IPS DF 6.9 (cell line): ENCODE data around the gene ZNF618.

Source experiments
- DNase-seq: peaks from one replicate; pipeline ENCODE4 v3.0.0-alpha.2; 2013; ENCODE audit warnings: low read depth, low spot score
- H3K27ac ChIP-seq: one replicate; pipeline ENCODE4 v1.5.1; 2013; ENCODE audit warnings: low read length, control low read depth
- H3K27me3 ChIP-seq: 2 replicates; pipeline ENCODE4 v1.6.1; 2013; ENCODE audit warnings: mild to moderate bottlenecking, low read length; ENCODE audit not compliant: control insufficient read depth, insufficient read depth
- H3K36me3 ChIP-seq: 2 replicates; pipeline ENCODE4 v1.6.1; 2013; ENCODE audit warnings: low read length; ENCODE audit not compliant: control insufficient read depth, insufficient read depth
- H3K4me1 ChIP-seq: 2 replicates; pipeline ENCODE4 v1.6.1; 2013; ENCODE audit warnings: low read length; ENCODE audit not compliant: control insufficient read depth, insufficient read depth
- H3K4me3 ChIP-seq: 2 replicates; pipeline ENCODE4 v1.5.1; 2013; ENCODE audit warnings: mild to moderate bottlenecking, low read length
- H3K9me3 ChIP-seq: 2 replicates; pipeline ENCODE4 v1.6.1; 2013; ENCODE audit warnings: low read length, inconsistent platforms; ENCODE audit not compliant: control insufficient read depth, insufficient read depth
- WGBS: extraction: QIAGEN DNeasy Blood & Tissue Kit; methylation state at CpG from one replicate; pipeline ENCODE4 v1.1.7; 2013; ENCODE audit warnings: mixed read lengths, missing lambda C conversion rate; ENCODE audit not compliant: insufficient read length, insufficient coverage; 5-methylcytosine and 5-hydroxymethylcytosine counted together

Gene ZNF618

GRCh38 chr9:113863345-113863744 lies 12.8 kb upstream of the ZNF618 start:
- no peak for DNase-seq
- Histone ChIP-seq H3K4me3 (no peak overlapping the region), H3K27me3 (no peaks in the 10 kb centered on the region), H3K36me3 (no peaks in the 10 kb centered on the region), H3K9me3 (no peaks in the 10 kb centered on the region), H3K27ac (no peak overlapping the region), H3K4me1 (no peaks in the 10 kb centered on the region)
- WGBS = no CpG with 5 or more reads among the region's 2 CpGs

DNA sequence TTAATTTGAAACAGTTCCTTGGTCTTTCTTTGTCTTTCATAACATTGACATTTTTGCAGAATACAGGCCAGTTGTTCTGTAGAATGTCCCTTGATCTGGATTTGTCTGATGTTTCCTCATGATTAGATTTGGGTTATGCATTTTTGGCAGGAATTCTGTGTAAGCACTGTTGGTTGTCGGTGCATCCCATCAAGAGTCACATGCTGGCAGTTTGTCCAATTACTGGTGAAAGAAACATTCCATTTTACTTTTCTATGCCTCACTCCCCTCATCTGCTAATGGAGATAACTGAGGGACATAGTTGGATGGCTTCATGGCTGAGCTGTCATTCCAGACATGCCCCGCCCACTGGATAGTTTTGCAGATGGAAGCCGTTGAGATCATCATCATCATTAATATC lies 7.6 kb upstream of the ZNF618 start:
- no peaks in the 10 kb centered on the region for H3K9me3 ChIP-seq
- H3K4me1 ChIP-seq = peaks cover 2% of the 10 kb centered on the region; the same call in 1 of the 2 replicates
- no CpG with 5 or more reads among the region's 3 CpGs for WGBS
- H3K27me3 ChIP-seq = no peaks in the 10 kb centered on the region
- H3K27ac ChIP-seq = no peak overlapping the region
- no peaks in the 10 kb centered on the region for H3K36me3 ChIP-seq
- no peak overlapping the region for H3K4me3 ChIP-seq
- DNase-seq = no peak

GRCh38 chr9:113872485-113873143 lies 3.5 kb upstream of the ZNF618 start:
- no peak overlapping the region for H3K27ac ChIP-seq
- H3K27me3 ChIP-seq = no peaks in the 10 kb centered on the region
- no peaks in the 10 kb centered on the region for H3K9me3 ChIP-seq
- H3K36me3 ChIP-seq = no peaks in the 10 kb centered on the region
- no peak for DNase-seq
- H3K4me3 ChIP-seq = no peak overlapping the region
- no CpG with 5 or more reads among the region's 10 CpGs for WGBS
- H3K4me1 ChIP-seq = peaks cover 5% of the 10 kb centered on the region

- WGBS = no CpG with 5 or more reads among the region's 5 CpGs
- no peaks in the 10 kb centered on the region for H3K27me3 ChIP-seq
- H3K4me3 ChIP-seq = no peak overlapping the region
- H3K27ac ChIP-seq = no peak overlapping the region
- H3K9me3 ChIP-seq = no peaks in the 10 kb centered on the region
- peaks cover 5% of the 10 kb centered on the region for H3K4me1 ChIP-seq
- no peak for DNase-seq
- H3K36me3 ChIP-seq = no peaks in the 10 kb centered on the region
These were observed 2.7 kb upstream of the ZNF618 start for GRCh38 chr9:113873446-113873845.

GRCh38 chr9:113873926-113874325 lies 2.2 kb upstream of the ZNF618 start:
- H3K27ac ChIP-seq = no peak overlapping the region
- no peaks in the 10 kb centered on the region for H3K9me3 ChIP-seq
- H3K4me1 ChIP-seq = peaks cover 5% of the 10 kb centered on the region
- H3K27me3 ChIP-seq = no peaks in the 10 kb centered on the region
- H3K36me3 ChIP-seq = no peaks in the 10 kb centered on the region
- H3K4me3 ChIP-seq = no peak overlapping the region
- WGBS = no CpG with 5 or more reads among the region's 3 CpGs
- no peak for DNase-seq

GRCh38 chr9:113875459-113876150 lies 504 bp upstream of the ZNF618 start:
- H3K27me3 ChIP-seq = no peaks in the 10 kb centered on the region
- no peaks in the 10 kb centered on the region for H3K9me3 ChIP-seq
- H3K36me3 ChIP-seq = no peaks in the 10 kb centered on the region
- H3K27ac ChIP-seq = no peak overlapping the region
- H3K4me1 ChIP-seq = peaks cover 5% of the 10 kb centered on the region
- H3K4me3 ChIP-seq = peak overlapping the region; percentile 68; the same call in 1 of the 2 replicates
- DNase-seq = no peak
- no CpG with 5 or more reads among the region's 55 CpGs for WGBS

DNA sequence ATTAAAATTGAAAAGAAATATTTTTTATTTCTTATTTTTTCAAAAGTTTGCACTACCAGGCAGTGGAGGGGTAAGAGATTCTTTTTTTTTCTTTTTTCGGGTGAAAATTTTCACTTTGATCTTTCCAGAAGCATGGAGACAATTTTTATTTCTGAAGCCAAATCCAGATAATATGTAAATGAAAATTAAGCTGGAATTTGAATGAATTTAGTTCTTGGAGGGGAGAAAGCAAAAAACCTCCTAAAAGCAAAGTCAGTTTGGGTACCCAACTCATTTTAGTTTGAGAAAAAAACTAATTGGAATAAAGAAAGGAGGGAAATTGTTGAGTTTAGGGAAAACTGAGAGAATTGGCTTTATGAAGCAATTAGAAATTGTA lies 872 bp downstream of the ZNF618 start:
- DNase-seq = no peak
- H3K4me1 ChIP-seq = peaks cover 7% of the 10 kb centered on the region
- no peak overlapping the region for H3K27ac ChIP-seq
- WGBS = no CpG with 5 or more reads among the region's 1 CpG
- H3K9me3 ChIP-seq = no peaks in the 10 kb centered on the region
- H3K36me3 ChIP-seq = no peaks in the 10 kb centered on the region
- H3K4me3 ChIP-seq = no peak overlapping the region; the same call in 1 of the 2 replicates
- H3K27me3 ChIP-seq = no peaks in the 10 kb centered on the region

GRCh38 chr9:113879318-113879717 lies 3.2 kb downstream of the ZNF618 start:
- Histone ChIP-seq H3K4me1 (peaks cover 1% of the 10 kb centered on the region), H3K9me3 (no peaks in the 10 kb centered on the region), H3K27me3 (no peaks in the 10 kb centered on the region), H3K36me3 (no peaks in the 10 kb centered on the region), H3K27ac (no peak overlapping the region), H3K4me3 (no peak overlapping the region)
- DNase-seq = no peak
- WGBS = 100% methylated on average over 1 of the region's 4 CpGs

DNA sequence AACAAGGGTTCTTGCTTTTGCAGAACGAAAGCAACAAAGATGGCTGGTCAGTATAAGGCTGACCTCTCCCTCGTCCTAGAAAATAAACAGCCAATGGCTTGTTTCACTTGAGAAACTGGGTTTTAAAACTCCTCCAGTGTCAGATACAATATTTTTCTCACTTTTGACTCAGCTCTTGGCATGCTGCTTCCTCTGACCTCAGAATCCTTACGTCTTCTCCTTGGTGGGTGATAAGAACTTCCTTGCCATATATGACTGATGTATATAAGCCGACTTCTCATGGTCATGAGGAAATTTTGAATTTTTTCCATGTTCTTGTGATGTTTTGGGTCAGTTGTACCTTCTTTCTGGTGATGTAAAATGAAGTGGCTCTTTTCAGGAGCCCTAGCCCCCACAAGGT lies 3.8 kb downstream of the ZNF618 start:
- DNase-seq = no peak
- Histone ChIP-seq H3K27ac (no peak overlapping the region), H3K9me3 (no peaks in the 10 kb centered on the region), H3K36me3 (no peaks in the 10 kb centered on the region), H3K27me3 (no peaks in the 10 kb centered on the region), H3K4me1 (peaks cover 1% of the 10 kb centered on the region), H3K4me3 (no peak overlapping the region)
- no CpG with 5 or more reads among the region's 4 CpGs for WGBS

DNA sequence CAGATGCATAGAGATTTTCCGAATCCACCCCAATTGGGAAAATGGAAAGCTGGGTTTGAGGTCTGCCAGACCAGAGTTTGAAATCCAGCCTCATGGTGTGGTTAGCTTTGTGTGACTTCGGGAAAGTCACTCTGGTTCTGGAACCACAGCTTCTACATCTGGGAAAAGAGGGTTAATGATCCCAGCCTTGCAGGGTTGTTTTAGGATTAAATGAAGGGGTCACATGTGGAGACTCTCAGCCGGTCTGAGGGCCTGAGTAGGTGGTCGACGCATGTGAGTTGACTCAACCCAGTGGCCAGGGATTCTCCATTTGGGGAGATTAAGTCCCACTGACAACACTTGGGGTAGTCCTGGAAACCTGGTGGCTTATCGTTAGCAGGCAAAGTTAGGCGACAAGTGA lies 6.1 kb downstream of the ZNF618 start:
- Histone ChIP-seq H3K27ac (no peak overlapping the region), H3K4me1 (peaks cover 3% of the 10 kb centered on the region), H3K4me3 (no peak overlapping the region), H3K36me3 (no peaks in the 10 kb centered on the region), H3K27me3 (no peaks in the 10 kb centered on the region), H3K9me3 (no peaks in the 10 kb centered on the region)
- no peak for DNase-seq
- no CpG with 5 or more reads among the region's 7 CpGs for WGBS
